T follicular helper cell (primary cell): ENCODE measurements around the gene DOCK10.
A peak's percentile ranks its signal among the peaks of the same experiment; 100 is the strongest.
"Not testable (repeated sequence)": the region's sequence is repeated elsewhere in the genome, so short reads cannot be mapped to it uniquely, and the experiment has no call there.

ENCODE experiments used
- DNase-seq: peaks from one replicate; pipeline ENCODE4 v3.0.0-alpha.2; 2020; ENCODE audit warnings: low read depth
- total RNA-seq, 2 experiments: gene quantifications; one replicate each; lab custom pipeline; 2026; lab: John Stamatoyannopoulos, UW

DOCK10 gene
- 516 to 904 reads per million in 2 experiments for total RNA-seq

GRCh38 chr2:225041851-225042799 lies at the start of gene DOCK10:
Gene DOCK10, minus strand, starts transcription at chr2:225042468. Its CDS starts 94 bp downstream, at chr2:225042374.
- DNase-seq = peak; percentile 37

DNA sequence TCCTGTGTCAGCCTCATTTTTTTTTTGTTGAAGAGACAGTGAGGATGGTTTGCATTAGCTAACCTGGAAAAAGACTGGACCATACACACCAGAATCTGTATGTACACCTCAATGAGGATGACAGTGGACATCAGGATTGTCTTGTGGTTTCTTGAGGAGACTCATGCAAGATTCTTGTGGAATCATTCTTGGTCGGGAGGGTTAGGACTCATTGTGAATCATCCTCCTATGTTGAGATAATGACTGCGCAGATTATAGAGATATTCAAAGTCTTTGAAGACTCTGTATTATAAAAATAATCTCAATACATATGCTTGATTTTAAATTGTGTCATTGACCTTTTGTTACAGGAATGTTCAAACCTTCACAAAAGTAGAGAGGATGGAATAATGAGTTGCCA lies 49.1 kb upstream of the DOCK10 start:
- no peak for DNase-seq

- DNase-seq = no peak
Observed at GRCh38 chr2:225090746-225091145, 48.5 kb upstream of the DOCK10 start.

DNA sequence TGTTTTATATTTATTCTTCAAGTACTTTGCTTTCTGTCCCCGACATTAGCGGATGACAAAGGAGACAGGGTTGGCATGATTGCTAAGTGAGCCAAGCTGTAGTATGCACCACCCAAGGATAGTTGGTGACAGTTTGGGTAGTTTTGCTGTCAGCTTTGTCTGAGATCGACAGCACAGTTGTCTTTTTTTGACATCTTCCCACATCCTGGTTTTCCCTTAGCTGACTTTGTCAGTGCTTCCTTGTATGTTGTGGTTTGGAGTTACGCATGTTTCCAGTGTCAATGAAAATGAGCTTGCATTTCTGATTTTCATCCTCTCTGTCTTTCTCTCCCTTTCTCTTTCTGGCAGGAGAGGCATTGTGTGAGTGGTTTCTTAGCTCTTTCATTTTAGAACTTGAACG lies 44.6 kb upstream of the DOCK10 start:
- no peak for DNase-seq

DNA sequence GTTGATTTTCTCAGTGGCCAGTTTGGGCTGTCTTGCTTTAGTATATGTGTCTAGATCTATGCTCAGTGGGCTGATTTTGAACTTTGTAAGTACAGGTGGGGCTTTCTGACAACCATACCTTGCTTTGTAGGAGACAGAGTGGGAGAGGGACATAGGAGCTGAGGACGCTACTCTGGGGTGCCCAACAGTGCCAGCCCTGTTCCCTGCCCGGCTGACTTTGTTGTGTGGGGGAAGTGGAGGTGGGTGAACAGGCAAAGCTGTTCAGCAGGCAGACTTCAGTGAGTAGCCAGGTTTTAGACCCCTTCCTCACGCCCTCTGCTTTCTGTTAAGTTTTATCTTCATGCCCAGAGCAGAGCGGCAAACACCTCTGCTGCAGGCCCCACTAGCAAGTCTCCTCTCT lies 44.2 kb upstream of the DOCK10 start:
- no peak for DNase-seq

DNA sequence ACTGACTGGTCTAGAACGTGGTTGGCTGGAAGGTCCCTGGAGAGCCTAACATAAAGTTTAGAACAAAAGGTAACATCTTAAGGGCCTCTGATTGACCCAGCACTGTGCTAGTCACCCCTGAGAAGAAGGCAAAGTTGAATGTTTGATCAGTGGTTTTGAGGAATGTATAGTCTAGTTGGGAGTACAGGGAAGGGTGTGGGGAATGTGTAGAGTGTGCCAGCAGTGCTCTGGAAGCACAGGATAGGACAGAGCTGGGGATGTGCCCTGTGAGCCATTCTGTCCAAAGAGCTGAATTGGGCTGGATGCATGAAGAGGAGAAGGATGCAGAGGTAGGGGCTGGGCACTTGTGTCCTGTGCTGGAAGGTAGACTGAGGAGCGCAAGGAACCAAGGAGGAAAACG lies 41.0 kb upstream of the DOCK10 start:
- no peak for DNase-seq

- DNase-seq = no peak
Observed at GRCh38 chr2:225076125-225076524, 33.9 kb upstream of the DOCK10 start.

- DNase-seq = no peak
Observed at GRCh38 chr2:225074919-225075681, 32.8 kb upstream of the DOCK10 start.

DNA sequence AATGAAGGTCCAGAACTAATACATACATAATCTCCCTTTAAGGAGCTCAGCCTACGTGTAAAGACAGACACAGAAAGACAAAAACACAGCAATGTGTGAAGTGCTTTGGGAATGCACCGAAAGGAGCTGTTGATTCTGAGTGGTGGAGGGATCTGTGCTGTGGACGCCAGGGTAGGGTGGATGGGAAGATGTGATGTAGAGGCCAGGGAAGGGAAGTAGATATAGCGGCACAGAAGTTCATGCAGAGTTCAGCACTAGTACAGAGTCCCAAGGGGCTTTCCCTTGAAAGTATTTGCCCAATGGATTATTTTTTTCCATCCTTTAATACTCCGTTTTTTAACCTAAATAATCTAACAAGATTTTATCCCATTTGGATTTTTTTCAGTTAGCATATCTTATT lies 32.1 kb upstream of the DOCK10 start:
- no peak for DNase-seq

GRCh38 chr2:225073198-225073597 lies 30.9 kb upstream of the DOCK10 start:
- no peak for DNase-seq

DNA sequence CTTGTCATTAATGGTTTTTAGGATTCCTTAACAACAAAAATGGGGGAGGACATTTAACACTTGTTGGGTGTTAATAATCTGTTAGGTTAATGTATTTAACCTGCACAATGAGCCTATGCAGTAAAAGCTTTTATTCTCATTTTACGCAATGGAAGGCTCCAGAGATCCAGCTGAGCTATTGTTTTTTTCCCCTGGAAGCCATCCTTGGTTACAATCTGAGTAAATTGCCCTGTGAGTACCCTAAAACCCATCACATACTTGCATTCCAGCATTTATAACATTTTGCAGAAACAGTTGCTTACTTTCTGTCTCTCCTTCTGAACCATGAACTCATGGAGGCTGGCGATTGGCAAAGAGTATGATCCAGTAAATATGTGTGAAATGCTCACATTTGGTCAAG lies 30.2 kb upstream of the DOCK10 start:
- DNase-seq = no peak

DNA sequence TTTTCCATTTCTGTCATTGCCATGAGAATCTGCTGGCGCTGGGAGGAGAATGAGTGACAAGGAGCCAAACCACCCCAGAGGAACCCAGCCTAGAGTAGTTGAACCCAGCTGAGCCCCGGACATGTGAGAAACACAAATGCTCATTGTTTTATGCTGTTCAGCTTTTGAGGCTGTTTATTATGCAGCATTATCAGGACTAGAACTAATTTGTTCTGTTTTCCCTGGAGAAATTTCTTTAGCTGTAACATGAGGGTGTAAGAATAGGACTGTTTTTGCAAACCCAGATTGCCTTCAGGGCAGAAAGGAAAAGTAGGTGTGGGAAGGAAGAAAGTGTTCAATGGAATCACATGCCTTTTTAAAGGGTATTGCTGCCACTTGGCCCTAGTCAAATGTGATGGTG lies 28.5 kb upstream of the DOCK10 start:
- DNase-seq = no peak

- no peak for DNase-seq
Observed at GRCh38 chr2:225069966-225070365, 27.7 kb upstream of the DOCK10 start.

GRCh38 chr2:225069477-225069876 lies 27.2 kb upstream of the DOCK10 start:
- DNase-seq = no peak

- DNase-seq = no peak
Observed at GRCh38 chr2:225065882-225066281, 23.6 kb upstream of the DOCK10 start.

DNA sequence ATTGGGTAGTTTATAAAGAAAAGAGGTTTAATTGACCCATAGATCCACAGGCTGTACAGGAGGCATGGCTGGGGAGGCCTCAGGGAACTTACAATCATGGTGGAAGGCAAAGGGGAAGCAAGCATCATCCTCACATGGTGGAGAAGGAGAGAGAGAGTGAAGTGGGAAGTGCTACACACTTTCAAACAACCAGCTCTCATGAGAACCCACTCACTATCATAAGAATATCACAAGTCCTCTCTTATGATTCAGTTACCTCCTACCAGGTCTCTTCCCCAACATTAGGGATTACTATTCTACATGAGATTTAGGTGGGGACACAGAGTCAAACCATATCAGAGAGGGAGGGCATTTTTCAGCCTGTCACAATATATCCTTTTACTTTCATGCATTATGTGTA lies 22.7 kb upstream of the DOCK10 start:
- DNase-seq = no peak

- no peak for DNase-seq
Observed at GRCh38 chr2:225064362-225064761, 22.1 kb upstream of the DOCK10 start.

DNA sequence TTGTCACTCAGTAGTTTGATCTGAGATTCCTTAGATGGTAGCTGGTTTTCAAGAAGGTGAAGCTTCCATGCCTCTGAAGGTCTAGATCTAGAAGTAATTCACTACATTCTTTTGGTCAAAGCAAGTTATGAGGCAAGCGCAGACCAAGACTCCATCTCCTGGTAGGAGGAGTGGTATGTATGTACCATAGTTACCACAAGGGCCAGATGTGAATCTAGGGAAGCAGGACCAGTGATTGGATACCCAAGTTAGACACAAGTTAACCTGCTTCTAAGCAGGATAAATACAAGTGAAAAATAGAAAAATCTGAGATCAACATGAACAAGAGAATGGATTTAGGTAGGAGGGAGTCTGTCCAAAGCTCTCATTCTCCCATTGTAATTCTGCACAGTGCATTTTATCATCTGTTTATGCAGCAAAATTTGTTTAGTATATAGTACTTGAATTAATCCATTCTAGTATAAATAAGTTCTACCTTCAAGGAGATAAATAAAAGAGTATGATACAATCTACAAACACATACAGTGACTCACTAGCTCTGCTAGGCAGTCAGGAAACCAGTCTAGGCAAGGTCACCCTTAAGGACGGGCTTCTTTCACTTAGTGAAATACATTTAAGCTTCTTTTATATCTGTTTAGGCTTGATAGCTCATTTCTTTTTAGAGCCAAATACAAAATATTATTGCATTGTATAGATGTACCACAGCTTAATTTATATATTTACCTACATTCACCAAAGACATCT lies 14.2 kb upstream of the DOCK10 start:
- DNase-seq = no peak

GRCh38 chr2:225055714-225056113 lies 13.4 kb upstream of the DOCK10 start:
- DNase-seq = no peak

- peak; percentile 2 for DNase-seq
Observed at GRCh38 chr2:225052703-225053102, 10.4 kb upstream of the DOCK10 start.

DNA sequence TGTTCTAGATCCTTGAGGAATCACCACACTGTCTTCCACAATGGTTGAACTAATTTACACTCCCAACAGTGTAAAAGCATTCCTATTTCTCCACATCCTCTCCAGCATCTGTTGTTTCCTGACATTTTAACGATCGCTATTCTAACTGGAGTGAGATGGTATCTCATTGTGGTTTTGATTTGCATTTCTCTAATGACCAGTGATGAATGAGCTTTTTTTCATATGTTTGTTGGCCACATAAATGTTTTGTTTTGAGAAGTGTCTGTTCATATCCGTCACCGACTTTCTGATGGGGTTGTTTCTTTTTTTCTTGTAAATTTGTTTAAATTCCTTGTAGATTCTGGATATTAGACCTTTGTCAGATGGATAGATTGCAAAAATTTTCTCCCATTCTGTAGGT lies 5.2 kb upstream of the DOCK10 start:
- not testable (repeated sequence) for DNase-seq

DNA sequence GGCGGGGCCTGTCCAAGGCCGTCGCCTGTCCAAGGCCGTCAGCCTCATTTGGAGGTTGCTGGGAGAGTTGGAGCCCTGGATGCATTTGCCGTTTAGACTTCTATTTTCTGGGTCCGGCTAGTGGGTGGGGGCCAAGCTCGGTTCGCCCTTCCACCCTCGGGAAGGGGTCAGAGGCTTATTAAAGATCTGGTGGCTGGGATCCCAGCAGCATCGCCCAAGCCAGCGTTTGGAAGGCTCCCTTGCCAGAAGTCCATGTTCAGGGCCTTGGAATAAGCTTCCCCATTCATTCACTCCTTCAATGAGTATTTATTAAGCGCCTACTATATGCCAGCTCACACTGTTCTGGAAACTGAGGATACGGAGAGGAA lies 516 bp upstream of the DOCK10 start:
- no peak for DNase-seq
